22Rv1 (cell line): Measurements from ENCODE around the gene CDH8.

Experiments
- ZFX ChIP-seq: fragments of 450-650 bp; IDR thresholded peaks from 2 replicates; pipeline ENCODE4 v1.6.1; 2017; ENCODE audit warnings: antibody characterized with exemption, borderline replicate concordance
- TF ChIP-seq, protein P1 (sequence below): fragments of 450-650 bp; IDR thresholded peaks from 2 replicates; pipeline ENCODE4 v1.5.1; 2017; ENCODE audit warnings: mild to moderate bottlenecking

DNA sequence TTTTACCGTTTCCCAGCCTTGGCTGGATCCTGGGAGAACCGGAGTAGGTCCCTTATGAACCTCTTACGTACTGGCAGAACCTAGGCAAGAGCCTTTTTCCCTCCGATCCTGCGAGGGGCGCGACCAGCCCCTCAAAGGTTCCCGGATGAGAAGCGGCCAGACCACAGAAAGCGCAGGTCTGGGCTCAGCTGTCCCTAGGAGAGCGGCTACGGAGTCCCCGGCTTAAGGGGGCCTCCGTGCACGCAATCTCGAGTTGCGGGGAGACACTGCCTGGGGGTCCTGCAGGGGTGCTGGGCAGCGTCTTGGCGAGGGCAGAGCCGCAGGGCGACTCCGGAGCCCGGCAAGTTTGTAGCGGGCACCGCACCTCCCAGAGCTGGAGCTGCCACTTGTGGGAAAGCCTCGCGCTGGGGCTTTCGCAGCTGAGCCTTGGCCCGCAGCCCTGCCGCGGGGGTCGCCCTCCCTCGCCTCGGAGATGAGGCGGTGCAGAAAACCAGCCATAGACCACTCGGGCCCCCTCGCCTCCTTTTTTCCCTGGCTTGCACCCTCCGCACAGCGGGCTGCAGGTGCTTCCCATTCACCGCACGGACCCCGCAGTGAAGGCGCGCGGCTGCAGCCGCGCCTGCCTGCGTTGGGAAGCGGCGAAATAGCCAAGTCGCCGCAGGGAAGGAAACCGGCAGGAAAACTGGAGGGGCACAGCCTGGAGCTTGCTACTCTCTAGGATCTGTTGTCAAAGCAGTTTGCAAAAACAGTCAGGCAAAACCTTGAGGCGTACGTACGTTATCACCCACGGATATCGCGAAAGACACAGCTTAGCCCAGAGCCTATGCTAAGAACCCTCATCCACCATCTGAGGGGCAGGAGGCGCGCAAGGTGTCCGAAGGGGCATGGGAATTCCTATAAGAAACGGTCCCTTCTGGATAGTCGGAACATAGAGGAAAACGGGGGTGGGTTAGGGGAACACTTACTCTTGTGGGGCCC is 834 bp downstream of the CDH8 start:
- TF ChIP-seq, protein P1, sequence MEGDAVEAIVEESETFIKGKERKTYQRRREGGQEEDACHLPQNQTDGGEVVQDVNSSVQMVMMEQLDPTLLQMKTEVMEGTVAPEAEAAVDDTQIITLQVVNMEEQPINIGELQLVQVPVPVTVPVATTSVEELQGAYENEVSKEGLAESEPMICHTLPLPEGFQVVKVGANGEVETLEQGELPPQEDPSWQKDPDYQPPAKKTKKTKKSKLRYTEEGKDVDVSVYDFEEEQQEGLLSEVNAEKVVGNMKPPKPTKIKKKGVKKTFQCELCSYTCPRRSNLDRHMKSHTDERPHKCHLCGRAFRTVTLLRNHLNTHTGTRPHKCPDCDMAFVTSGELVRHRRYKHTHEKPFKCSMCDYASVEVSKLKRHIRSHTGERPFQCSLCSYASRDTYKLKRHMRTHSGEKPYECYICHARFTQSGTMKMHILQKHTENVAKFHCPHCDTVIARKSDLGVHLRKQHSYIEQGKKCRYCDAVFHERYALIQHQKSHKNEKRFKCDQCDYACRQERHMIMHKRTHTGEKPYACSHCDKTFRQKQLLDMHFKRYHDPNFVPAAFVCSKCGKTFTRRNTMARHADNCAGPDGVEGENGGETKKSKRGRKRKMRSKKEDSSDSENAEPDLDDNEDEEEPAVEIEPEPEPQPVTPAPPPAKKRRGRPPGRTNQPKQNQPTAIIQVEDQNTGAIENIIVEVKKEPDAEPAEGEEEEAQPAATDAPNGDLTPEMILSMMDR = no peak
- no peak for TF ChIP-seq ZFX
